ENCODE measurements around the gene RAD51D.
A peak's percentile ranks its signal among the peaks of the same experiment; 100 is the strongest.

Gene RAD51D

DNA sequence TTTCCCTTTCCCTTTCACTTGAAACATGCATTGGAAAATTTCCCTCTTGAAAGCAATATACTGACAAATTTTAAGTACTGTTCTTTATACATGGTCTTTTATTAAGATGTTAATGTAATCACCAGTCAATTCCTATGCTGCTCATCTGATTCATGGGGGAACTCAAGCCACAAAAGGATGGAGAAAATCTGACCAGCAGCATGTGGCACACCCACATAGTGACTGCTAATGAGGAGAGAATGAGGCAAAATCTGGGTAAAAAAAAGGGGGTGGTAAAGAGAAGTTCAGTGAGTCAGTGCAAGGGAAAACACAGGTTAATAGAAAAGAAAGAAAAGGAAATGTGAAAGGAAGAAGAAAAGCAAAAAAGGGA is 67.4 kb downstream of the RAD51D start:
- H3K4me3 ChIP-seq (ENCODE audit: low read length), result peak overlapping the region; percentile 32; the same call in 1 of the 2 replicates
- no peak for TF ChIP-seq ZNF274 (IDR thresholded peaks at IDR 0.05; ENCODE audit: low read depth, low read length)

DNA sequence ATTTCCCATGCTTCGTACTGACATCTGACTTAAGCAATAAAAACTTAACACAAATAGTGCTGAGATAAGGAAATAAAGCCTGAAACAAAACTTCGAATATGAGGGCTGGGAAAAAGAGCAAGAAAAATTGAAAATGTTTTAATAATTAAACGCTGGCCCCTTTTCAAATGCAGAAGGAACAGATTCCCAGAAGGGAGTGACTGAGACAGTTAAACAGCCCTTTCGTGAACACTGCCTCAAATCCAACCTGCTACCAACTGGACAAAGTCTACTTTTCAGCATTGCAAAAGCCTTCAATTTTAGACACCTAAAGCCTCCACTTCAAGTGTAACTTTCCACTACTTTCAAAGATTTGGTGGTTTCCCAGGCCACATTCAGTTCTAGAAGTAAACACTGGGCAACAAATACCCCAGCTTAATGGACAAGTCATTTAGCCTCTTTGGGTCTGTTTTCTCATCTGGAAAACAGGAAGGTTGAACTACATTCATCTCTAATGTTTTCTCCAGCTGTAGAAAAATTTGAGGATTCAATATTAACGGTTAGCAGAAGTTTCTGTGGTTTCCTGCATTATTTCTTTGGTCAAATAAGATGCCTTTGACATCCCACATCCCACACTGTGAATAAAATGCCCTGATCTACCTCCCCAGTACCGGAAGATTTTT is 68.0 kb downstream of the RAD51D start:
- TF ChIP-seq ZNF274 (IDR thresholded peaks at IDR 0.05; ENCODE audit: low read depth, low read length), result no peak
- peak overlapping the region; percentile 39 for H3K4me3 ChIP-seq (ENCODE audit: low read length)

DNA sequence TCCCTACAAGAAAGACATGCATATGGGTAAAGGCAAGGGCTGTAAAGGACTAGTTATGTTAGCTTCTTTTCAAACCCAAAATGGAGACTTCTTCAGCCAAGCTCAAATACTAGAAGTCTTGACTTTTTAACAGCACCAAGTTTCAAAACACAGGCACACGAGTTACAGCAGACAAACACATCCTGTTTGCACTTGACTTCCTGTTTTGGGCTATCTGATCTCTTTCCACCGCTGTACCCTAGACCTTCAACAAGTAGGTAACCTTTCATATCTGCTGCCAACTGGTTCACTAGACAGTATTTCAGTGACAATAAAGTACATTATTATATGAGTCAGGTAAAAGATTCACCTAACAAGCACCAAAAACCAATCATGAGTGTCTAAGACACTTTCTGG is 68.5 kb downstream of the RAD51D start:
- TF ChIP-seq ZNF274 (IDR thresholded peaks at IDR 0.05; ENCODE audit: low read depth, low read length), result no peak
- H3K4me3 ChIP-seq (ENCODE audit: low read length), result no peak overlapping the region; the same call in 1 of the 2 replicates

DNA sequence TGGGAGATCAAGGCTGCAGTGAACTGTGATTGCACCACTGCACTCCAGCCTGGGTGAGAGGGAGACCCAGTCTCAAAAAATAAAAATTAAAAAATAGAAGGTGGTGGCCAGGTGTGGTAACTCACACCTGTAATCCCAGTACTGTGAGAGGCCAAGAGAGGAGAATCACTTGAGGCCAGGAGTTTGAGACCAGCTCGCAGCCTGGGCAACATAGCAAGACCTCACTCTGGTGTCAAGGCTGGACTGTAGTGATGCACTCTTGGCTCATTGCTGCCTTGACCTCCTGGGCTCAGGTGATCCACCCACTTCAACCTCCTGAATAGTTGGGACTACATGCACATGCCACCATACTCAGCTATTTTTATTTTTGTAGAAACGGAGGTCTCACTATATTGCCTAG is 69.5 kb downstream of the RAD51D start:
- no peak for TF ChIP-seq ZNF274 (IDR thresholded peaks at IDR 0.05; ENCODE audit: low read depth, low read length)
- H3K4me3 ChIP-seq (ENCODE audit: low read length), result no peak overlapping the region

DNA sequence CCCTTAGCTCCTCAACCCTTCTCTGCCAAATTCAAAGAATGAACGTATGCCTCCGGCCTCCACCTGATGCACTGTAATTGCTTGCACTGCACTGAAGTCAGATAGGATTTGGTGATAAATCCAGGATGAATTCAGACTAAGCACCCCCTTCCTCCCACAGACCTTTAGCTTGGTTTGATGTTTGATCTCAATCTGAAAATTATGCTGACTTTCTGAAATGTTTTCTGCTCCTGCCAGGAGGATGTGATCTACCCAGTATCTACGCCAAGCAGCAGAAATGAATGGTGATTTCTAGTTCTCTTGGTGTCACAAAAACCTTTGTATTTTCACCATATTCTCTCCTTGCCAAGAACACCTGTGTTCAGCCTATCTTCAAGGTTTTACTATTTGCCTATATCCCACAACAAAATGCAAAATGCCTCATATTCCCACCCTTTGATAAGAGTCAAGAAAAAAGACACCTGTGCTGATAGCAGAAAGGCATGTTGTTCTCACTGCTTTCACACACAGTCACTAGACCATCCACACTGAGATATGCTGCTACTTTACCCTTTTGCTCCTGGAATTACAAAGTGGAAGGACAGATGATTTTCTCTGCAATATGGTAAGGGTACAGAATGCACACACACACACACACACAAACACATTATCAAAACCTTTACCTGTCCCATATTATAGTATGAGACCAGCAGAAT is 70.8 kb downstream of the RAD51D start:
- no peak for TF ChIP-seq ZNF274 (IDR thresholded peaks at IDR 0.05; ENCODE audit: low read depth, low read length)
- no peak overlapping the region for H3K4me3 ChIP-seq (ENCODE audit: low read length)

DNA sequence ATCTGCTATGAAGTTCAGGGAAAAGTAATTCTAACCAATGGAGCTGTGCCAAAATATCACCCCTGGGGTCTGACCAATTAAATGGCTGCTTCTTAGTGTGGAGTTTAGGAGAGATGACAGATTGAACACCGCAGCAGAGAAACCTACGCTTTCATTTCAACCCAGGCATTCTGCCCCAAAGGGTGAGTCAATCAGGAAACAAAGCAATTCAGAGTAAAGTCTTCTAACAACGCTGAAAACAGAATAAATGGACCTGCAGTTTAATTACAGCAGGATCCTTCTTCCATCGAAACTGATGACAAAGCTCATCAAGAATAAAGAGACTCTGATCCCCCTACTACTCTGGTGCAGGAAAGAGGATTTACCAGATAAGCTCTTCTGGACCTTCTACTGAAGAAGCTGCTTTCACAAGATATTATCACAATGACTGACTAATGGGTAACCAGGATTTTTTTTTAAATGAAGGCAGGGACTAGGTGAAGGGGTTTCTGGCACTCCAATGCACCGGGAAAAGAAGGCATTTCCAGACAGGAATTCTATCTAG is 72.8 kb downstream of the RAD51D start:
- H3K4me3 ChIP-seq (ENCODE audit: low read length), result peak overlapping the region; percentile 60
- no peak for TF ChIP-seq ZNF274 (IDR thresholded peaks at IDR 0.05; ENCODE audit: low read depth, low read length)

DNA sequence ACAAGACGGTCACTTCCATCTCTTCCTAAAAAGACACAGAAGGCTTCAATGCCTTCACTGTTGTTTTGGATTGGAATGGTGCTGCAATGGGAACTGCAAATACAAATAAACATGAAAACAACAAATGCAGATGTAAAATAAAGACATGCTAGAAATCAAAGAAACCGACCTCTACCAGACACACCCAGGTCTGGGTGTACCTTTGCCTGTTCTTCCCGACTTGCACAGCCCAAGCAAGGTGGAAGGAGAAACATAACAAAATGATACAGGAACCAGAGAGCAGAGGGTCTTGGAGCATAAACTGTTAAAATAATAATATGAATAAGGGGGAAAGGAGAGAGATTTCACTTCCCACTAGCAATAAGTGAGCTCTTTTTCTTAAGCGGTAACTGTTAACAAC is 73.4 kb downstream of the RAD51D start:
- peak overlapping the region; percentile 60 for H3K4me3 ChIP-seq (ENCODE audit: low read length)

DNA sequence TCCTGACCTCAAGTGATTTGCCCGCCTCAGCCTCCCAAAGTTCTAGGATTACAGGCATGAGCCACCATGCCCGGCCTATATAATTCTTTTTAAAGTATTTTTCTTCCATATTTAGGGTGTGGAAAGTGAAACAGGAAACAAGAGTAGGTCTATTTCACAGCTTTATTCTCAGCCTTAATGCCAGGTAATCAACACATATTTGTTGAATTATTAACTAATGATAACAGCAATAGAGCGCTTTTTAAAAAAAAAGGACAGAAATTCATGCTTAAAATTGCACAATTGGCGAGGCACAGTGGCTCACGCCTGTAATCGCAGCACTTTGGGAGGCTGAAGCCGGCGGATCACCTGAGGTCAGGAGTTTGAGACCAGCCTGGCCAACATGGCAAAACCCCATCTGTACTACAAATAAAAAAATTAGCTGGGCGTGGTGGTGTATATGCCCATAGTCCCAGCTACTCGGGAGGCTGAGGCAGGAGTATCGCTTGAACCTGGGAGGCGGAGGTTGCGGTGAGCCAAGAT is 74.1 kb downstream of the RAD51D start:
- peak overlapping the region; percentile 60; the same call in 1 of the 2 replicates for H3K4me3 ChIP-seq (ENCODE audit: low read length)

More for the DNA sequence above, 73.4 kb downstream of the RAD51D start:
- TF ChIP-seq ZNF274 (IDR thresholded peaks at IDR 0.05; ENCODE audit: low read depth, low read length), result no peak

DNA sequence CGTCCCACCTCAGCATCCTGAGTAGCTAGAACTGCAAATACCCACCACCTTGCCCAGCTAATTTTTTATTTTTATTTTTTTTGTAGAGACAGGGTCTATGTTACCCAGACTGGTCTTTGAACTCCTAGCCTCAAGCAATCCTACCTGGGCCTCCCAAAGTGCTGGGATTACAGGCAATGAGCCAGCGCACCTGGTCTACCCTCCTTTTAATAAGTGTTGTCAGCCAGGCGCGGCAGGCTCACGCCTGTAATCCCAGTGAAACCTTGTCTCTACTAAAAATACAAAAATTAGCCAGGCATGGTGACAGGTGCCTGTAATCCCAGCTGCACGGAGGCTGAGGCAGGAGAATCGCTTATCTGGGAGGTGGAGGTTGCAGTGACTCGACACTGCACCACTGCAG is 75.5 kb downstream of the RAD51D start:
- TF ChIP-seq ZNF274 (IDR thresholded peaks at IDR 0.05; ENCODE audit: low read depth, low read length), result no peak
- H3K4me3 ChIP-seq (ENCODE audit: low read length), result no peak overlapping the region

Measured in GM08714 (cell line).